OCI-LY1 (cell line): Measurements from ENCODE around the gene PLS3.
"Not testable (repeated sequence)": the region's sequence is repeated elsewhere in the genome, so short reads cannot be mapped to it uniquely, and the experiment has no call there.

Experiments
- H2AFZ ChIP-seq: fragments of 200-600 bp; sonication (generic), shearing (Covaris generic); 2 replicates; pipeline ENCODE4 v1.6.0; 2014; ENCODE audit warnings: antibody characterized with exemption, mild to moderate bottlenecking, low read length
- H3F3A ChIP-seq: fragments of 200-600 bp; sonication (generic), shearing (Covaris generic); 2 replicates; pipeline ENCODE4 v1.6.0; 2014; ENCODE audit warnings: mild to moderate bottlenecking, antibody characterized with exemption, low read length, moderate library complexity; ENCODE audit not compliant: insufficient read depth
- H3K27ac ChIP-seq: fragments of 200-600 bp; sonication (generic); 2 replicates; pipeline ENCODE4 v1.5.1; 2014; ENCODE audit warnings: low read length, mixed run types, mild to moderate bottlenecking, low read depth; ENCODE audit not compliant: poor library complexity, severe bottlenecking
- H3K27me3 ChIP-seq: fragments of 200-600 bp; sonication (generic); 2 replicates; pipeline ENCODE4 v1.6.0; 2014; ENCODE audit warnings: antibody characterized with exemption, mild to moderate bottlenecking, low read length, moderate library complexity; ENCODE audit not compliant: insufficient read depth
- H3K36me3 ChIP-seq: fragments of 200-600 bp; sonication (generic); 2 replicates; pipeline ENCODE4 v1.6.1; 2014; ENCODE audit warnings: mild to moderate bottlenecking, antibody characterized with exemption, low read length, moderate library complexity, mixed read lengths; ENCODE audit not compliant: insufficient read depth
- H3K4me1 ChIP-seq: fragments of 200-600 bp; sonication (generic); 2 replicates; pipeline ENCODE4 v1.5.1; 2014; ENCODE audit warnings: mild to moderate bottlenecking, low read length, moderate library complexity; ENCODE audit not compliant: insufficient read depth, severe bottlenecking
- H3K4me2 ChIP-seq: fragments of 200-600 bp; sonication (generic), shearing (Covaris generic); 2 replicates; pipeline ENCODE4 v1.6.1; 2014; ENCODE audit warnings: low read length
- H3K4me3 ChIP-seq: fragments of 200-600 bp; sonication (generic); 2 replicates; pipeline ENCODE4 v1.5.1; 2014; ENCODE audit warnings: low read length, low read depth, mild to moderate bottlenecking, mixed read lengths; ENCODE audit not compliant: poor library complexity, severe bottlenecking
- H3K79me2 ChIP-seq: fragments of 200-600 bp; shearing (Covaris generic); 2 replicates; pipeline ENCODE4 v1.6.1; 2016; ENCODE audit warnings: mixed run types, low read length, mixed read lengths; ENCODE audit not compliant: insufficient read depth
- H3K9ac ChIP-seq: fragments of 200-600 bp; sonication (generic), shearing (Covaris generic); 2 replicates; pipeline ENCODE4 v1.6.1; 2014; ENCODE audit warnings: mild to moderate bottlenecking, low read length, mixed read lengths
- H3K9me2 ChIP-seq: fragments of 200-600 bp; sonication (generic), shearing (Covaris generic); 2 replicates; pipeline ENCODE4 v1.6.1; 2014; ENCODE audit warnings: low read depth, mild to moderate bottlenecking, low read length, mixed read lengths
- H3K9me3 ChIP-seq: fragments of 200-600 bp; shearing (Covaris generic); 2 replicates; pipeline ENCODE4 v1.6.1; 2014; ENCODE audit warnings: low read length, mixed read lengths
- H4K20me1 ChIP-seq: fragments of 200-600 bp; sonication (generic), shearing (Covaris generic); 2 replicates; pipeline ENCODE4 v1.6.0; 2016; ENCODE audit warnings: mild to moderate bottlenecking, low read length; ENCODE audit not compliant: insufficient read depth
- EZH2 ChIP-seq: fragments of 200-600 bp; sonication (generic), shearing (Covaris generic); IDR thresholded peaks from 2 replicates; pipeline ENCODE4 v1.8.0; 2017; ENCODE audit warnings: borderline replicate concordance, mixed run types, mild to moderate bottlenecking, antibody characterized with exemption, low read length, moderate library complexity, mixed read lengths
- TF ChIP-seq, protein P1 (sequence below): fragments of 200-600 bp; sonication (generic), shearing (Covaris generic); IDR thresholded peaks from 2 replicates; pipeline ENCODE4 v1.5.1; 2017; ENCODE audit warnings: mild to moderate bottlenecking, antibody characterized with exemption, low read length, moderate library complexity, mixed read lengths

PLS3 gene

DNA sequence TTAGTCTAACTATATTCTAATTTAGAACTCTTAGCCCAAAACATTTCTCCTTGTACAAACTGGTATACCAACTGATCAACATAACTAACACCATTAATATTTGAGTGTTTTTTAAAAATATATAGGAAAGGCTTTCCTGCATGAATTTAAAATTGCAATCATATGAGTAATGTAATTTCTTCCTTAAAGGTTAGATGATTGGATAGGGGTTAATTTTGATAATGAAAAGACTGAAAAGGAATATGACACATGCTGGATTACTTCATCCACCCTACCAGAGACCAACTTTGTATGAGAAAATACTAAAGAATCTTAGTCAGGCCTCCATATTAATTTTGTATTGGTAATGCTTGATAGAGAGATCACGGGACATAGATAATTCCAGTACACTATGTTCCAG is 25.1 kb upstream of the PLS3 start:
- no peak overlapping the region for H2AFZ ChIP-seq
- no peaks in the 10 kb centered on the region for H3K36me3 ChIP-seq
- H3K4me1 ChIP-seq, result no peaks in the 10 kb centered on the region
- no peaks in the 10 kb centered on the region for H3K27me3 ChIP-seq
- H3K4me2 ChIP-seq, result no peak overlapping the region
- TF ChIP-seq, protein P1, sequence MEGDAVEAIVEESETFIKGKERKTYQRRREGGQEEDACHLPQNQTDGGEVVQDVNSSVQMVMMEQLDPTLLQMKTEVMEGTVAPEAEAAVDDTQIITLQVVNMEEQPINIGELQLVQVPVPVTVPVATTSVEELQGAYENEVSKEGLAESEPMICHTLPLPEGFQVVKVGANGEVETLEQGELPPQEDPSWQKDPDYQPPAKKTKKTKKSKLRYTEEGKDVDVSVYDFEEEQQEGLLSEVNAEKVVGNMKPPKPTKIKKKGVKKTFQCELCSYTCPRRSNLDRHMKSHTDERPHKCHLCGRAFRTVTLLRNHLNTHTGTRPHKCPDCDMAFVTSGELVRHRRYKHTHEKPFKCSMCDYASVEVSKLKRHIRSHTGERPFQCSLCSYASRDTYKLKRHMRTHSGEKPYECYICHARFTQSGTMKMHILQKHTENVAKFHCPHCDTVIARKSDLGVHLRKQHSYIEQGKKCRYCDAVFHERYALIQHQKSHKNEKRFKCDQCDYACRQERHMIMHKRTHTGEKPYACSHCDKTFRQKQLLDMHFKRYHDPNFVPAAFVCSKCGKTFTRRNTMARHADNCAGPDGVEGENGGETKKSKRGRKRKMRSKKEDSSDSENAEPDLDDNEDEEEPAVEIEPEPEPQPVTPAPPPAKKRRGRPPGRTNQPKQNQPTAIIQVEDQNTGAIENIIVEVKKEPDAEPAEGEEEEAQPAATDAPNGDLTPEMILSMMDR, result no peak
- no peak for TF ChIP-seq EZH2
- H3K27ac ChIP-seq, result no peak overlapping the region
- no peaks in the 10 kb centered on the region for H3K79me2 ChIP-seq
- no peak overlapping the region for H3K4me3 ChIP-seq
- no peaks in the 10 kb centered on the region for H3K9me3 ChIP-seq
- H4K20me1 ChIP-seq, result no peaks in the 10 kb centered on the region
- no peaks in the 10 kb centered on the region for H3F3A ChIP-seq
- H3K9me2 ChIP-seq, result no peaks in the 10 kb centered on the region
- no peak overlapping the region for H3K9ac ChIP-seq

DNA sequence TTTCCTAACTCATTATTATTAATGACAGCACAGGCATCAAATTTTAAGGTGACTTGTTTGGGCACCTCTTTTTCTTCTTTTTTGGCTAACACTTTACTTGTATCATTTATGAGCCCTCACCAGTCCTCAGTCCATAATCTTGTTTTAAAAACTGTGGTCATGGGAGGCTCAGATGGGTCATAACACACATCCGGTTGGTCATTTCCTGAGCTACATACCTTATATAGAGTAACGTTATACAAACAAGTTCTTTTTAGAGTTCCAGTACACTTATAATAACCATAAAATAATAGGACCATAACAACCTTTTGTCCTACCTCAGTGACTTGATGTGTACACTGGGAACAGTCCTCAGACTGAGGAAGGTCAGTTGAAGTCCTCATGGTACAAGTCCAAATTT is 21.1 kb upstream of the PLS3 start:
- no peak overlapping the region for H3K9ac ChIP-seq
- H3F3A ChIP-seq, result no peaks in the 10 kb centered on the region
- H3K9me2 ChIP-seq, result no peaks in the 10 kb centered on the region
- H4K20me1 ChIP-seq, result no peaks in the 10 kb centered on the region
- H3K27me3 ChIP-seq, result no peaks in the 10 kb centered on the region
- no peaks in the 10 kb centered on the region for H3K9me3 ChIP-seq
- H3K79me2 ChIP-seq, result no peaks in the 10 kb centered on the region
- H3K36me3 ChIP-seq, result no peaks in the 10 kb centered on the region
- TF ChIP-seq, protein P1, result no peak
- TF ChIP-seq EZH2, result no peak
- H3K4me2 ChIP-seq, result no peak overlapping the region
- H3K4me1 ChIP-seq, result no peaks in the 10 kb centered on the region
- H3K4me3 ChIP-seq, result no peak overlapping the region
- H3K27ac ChIP-seq, result no peak overlapping the region
- no peak overlapping the region for H2AFZ ChIP-seq

DNA sequence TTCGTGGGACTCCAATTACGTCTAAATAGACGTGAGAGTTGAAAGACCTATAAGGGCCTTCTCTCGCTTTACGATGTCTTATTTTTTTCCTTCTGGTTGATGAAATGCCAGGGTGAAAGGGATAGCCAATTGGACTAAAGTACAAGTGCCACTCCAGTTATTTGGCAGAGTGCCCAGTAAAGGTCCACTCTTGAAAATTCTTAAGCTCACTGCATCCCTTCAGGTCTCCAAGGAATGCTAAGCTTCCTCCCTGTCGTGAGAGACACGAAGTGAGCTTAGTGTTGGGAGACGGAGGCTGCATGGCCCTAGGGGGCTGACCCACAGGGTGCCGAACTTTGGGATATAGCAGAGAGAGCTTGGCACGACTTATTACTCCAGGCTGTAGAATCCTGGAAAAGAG is 19.9 kb upstream of the PLS3 start:
- H3K9ac ChIP-seq, H3F3A ChIP-seq, H2AFZ ChIP-seq, H3K27me3 ChIP-seq, H3K4me2 ChIP-seq, H3K4me3 ChIP-seq, H3K27ac ChIP-seq, H3K9me2 ChIP-seq, H3K79me2 ChIP-seq, H4K20me1 ChIP-seq, H3K4me1 ChIP-seq, H3K36me3 ChIP-seq, H3K9me3 ChIP-seq: not testable (repeated sequence)

DNA sequence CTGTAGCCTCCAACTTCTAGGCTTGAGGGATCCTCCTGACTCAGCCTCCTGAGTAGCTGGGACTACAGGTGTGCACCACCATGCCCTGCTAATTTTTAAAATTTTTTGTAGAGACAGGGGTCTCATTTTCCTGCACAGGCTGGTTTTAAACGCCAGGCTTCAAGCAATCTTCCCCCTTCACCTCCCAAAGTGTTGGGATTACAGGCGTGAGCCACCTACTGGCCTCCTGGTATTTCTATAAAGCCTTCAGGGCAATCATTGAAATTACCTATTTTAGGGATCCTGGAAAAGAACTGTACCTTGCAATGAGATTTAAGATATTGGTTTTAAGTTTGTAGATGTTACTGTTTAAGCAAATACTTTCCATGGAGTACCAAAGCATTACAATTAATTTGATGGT is 13.5 kb upstream of the PLS3 start:
- H3F3A ChIP-seq, result no peaks in the 10 kb centered on the region
- H3K9me2 ChIP-seq, result no peaks in the 10 kb centered on the region
- no peaks in the 10 kb centered on the region for H3K79me2 ChIP-seq
- no peak overlapping the region for H2AFZ ChIP-seq
- no peak overlapping the region for H3K4me2 ChIP-seq
- no peaks in the 10 kb centered on the region for H3K4me1 ChIP-seq
- H3K4me3 ChIP-seq, result no peak overlapping the region
- H3K27ac ChIP-seq, result no peak overlapping the region
- H4K20me1 ChIP-seq, result no peaks in the 10 kb centered on the region
- TF ChIP-seq, protein P1, result no peak
- TF ChIP-seq EZH2, result no peak
- H3K9me3 ChIP-seq, result no peaks in the 10 kb centered on the region
- H3K27me3 ChIP-seq, result no peaks in the 10 kb centered on the region
- no peaks in the 10 kb centered on the region for H3K36me3 ChIP-seq
- H3K9ac ChIP-seq, result no peak overlapping the region
